ENCODE data around the gene KIRREL3.

Gene KIRREL3

GRCh38 chr11:126697936-126698335 lies 302.6 kb downstream of the KIRREL3 start:
- Mint-ChIP-seq H3K4me1 (no peaks in the 10 kb centered on the region), H3K27ac (no peak overlapping the region), H3K9me3 (no peaks in the 10 kb centered on the region), H3K36me3 (no peaks in the 10 kb centered on the region), H3K4me3 (no peak overlapping the region)
- DNase-seq (ENCODE audit: low spot score in 2 of 2), result no peak
- no peak for ATAC-seq

DNA sequence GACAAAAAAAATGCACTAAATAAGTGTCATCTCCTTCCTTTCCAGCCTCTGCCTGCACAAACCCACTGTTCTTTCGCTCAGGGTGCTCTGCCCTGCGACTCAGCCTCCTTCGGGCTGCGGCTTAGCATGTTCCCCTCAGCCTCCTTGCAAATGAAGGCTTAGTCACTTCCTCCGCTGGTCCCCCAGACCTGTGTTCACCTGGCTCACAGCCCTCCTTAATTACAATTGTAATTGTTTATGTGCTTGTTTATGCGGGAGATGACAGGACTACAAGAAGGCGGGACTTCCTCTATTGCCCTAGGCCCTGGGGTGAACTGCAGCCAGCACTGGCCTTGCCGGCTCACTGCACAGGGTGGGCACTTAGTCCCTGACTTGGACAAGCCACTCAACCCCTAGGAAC lies 303.6 kb downstream of the KIRREL3 start:
- H3K4me3 Mint-ChIP-seq, result no peak overlapping the region

DNA sequence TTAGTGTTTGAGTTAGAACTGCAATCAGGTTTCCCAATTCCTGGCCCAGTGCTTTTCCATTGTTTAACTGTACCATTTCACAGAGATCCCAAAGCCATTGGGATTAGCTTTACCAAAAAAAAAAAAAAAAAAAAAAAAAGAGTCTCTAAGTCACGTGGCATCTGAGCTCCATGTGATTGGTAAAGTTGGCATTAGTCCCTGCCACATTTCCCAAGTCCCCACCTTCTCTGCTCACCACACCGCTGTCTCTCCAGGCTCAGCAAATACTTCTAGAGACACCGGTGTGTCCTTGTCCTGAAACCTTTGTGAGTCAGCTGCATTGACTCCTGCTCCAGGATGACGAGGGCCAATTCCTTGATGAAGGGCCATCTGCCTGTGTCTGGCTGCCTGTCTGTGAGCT lies 305.3 kb downstream of the KIRREL3 start:
- Mint-ChIP-seq H3K36me3 (no peaks in the 10 kb centered on the region), H3K9me3 (no peaks in the 10 kb centered on the region), H3K27ac (no peak overlapping the region), H3K4me1 (no peaks in the 10 kb centered on the region), H3K4me3 (no peak overlapping the region)
- DNase-seq (ENCODE audit: low spot score in 2 of 2) (no peak), ATAC-seq (no peak)

More for the DNA sequence above, 303.6 kb downstream of the KIRREL3 start:
- Mint-ChIP-seq H3K4me1 (no peaks in the 10 kb centered on the region), H3K9me3 (no peaks in the 10 kb centered on the region), H3K27ac (no peak overlapping the region), H3K36me3 (no peaks in the 10 kb centered on the region)
- ATAC-seq (no peak), DNase-seq (ENCODE audit: low spot score in 2 of 2) (no peak)

GRCh38 chr11:126694065-126694625 lies 306.4 kb downstream of the KIRREL3 start:
- Mint-ChIP-seq H3K4me3 (no peak overlapping the region), H3K27ac (no peak overlapping the region), H3K4me1 (no peaks in the 10 kb centered on the region), H3K9me3 (no peaks in the 10 kb centered on the region), H3K36me3 (no peaks in the 10 kb centered on the region)
- ATAC-seq (no peak), DNase-seq (ENCODE audit: low spot score in 2 of 2) (no peak)

- Mint-ChIP-seq H3K27ac (no peak overlapping the region), H3K36me3 (no peaks in the 10 kb centered on the region), H3K4me1 (no peaks in the 10 kb centered on the region), H3K9me3 (no peaks in the 10 kb centered on the region), H3K4me3 (no peak overlapping the region)
- no peak for DNase-seq (ENCODE audit: low spot score in 2 of 2)
- no peak for ATAC-seq
Measured at GRCh38 chr11:126687477-126687876, 313.1 kb downstream of the KIRREL3 start.

DNA sequence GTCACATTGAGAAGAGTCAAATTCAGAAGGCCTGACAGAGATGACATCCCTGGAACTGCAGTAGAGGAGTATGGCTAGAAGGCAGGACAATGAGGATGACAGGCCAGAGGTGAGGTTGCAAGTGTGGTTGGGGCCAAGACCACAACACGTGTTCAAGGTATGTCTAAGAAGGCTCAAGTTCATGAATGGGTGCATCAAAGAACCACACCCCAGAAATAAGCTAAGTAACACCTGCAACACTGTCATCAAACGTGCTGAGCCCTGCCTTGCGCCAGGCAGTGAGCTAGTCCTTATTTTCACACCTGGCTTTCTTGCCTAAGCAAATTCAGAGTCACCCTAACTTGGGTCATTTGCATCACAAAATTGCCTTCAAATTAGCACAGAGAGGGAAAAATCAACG lies 313.6 kb downstream of the KIRREL3 start:
- Mint-ChIP-seq H3K4me1 (no peaks in the 10 kb centered on the region), H3K36me3 (no peaks in the 10 kb centered on the region), H3K4me3 (no peak overlapping the region), H3K9me3 (no peaks in the 10 kb centered on the region), H3K27ac (no peak overlapping the region)
- ATAC-seq (no peak), DNase-seq (ENCODE audit: low spot score in 2 of 2) (no peak)

DNA sequence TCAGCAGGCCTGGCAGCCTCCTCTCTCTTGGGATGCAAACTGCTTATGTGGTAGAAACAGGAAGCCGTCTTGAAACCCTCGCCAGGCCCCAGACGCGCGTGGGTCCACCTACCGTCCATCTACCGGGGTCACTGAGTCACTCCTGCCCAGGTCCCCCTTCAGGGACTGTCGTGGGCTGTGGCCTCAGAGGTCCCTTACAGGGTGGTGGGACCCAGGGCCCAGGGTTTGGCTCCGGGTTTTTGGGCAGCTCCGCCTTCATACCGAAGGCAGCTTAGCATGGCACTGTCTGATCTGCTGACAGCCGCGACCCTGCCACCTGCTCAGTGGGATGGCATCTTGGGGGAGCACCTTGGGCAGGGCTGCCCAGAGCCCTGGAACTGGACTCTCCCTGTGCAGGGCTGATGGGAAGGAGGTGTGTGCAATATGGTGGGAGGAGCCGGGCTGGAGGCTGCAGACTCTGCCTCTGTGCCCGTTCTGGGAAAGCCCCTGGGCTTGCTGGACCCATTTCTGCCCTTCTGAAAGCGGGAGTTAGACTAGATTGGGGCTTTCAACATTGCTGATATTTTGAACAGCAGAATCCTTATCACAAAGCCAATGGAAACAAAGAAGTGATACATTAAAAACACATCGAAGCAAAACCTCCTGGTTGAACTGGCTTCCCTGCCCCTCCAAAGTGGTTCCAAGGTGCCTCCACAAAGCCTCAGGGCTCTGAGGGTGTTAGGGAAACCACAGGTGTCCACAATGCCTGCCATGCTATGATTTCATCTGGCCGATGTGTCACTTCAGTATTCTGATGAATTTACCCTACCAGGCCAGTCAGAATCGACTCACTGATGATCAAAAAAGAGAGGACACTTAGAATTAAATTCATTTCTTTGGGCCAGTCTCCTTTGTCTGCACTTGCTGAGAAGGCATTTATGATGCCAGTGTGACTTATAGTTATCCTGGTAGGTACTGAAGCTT lies 316.5 kb downstream of the KIRREL3 start:
- ATAC-seq, result peak; percentile 40
- H3K9me3 Mint-ChIP-seq, result no peaks in the 10 kb centered on the region
- H3K4me3 Mint-ChIP-seq, result no peak overlapping the region

GRCh38 chr11:126682590-126682989 lies 318.0 kb downstream of the KIRREL3 start:
- ATAC-seq, result no peak
- Mint-ChIP-seq H3K27ac (no peak overlapping the region), H3K9me3 (no peaks in the 10 kb centered on the region), H3K36me3 (no peaks in the 10 kb centered on the region), H3K4me3 (no peak overlapping the region), H3K4me1 (no peaks in the 10 kb centered on the region)
- no peak for DNase-seq (ENCODE audit: low spot score in 2 of 2)

More for the DNA sequence above, 316.5 kb downstream of the KIRREL3 start:
- Mint-ChIP-seq H3K27ac (no peak overlapping the region), H3K36me3 (no peaks in the 10 kb centered on the region), H3K4me1 (no peaks in the 10 kb centered on the region)
- DNase-seq (ENCODE audit: low spot score in 2 of 2), result no peak

DNA sequence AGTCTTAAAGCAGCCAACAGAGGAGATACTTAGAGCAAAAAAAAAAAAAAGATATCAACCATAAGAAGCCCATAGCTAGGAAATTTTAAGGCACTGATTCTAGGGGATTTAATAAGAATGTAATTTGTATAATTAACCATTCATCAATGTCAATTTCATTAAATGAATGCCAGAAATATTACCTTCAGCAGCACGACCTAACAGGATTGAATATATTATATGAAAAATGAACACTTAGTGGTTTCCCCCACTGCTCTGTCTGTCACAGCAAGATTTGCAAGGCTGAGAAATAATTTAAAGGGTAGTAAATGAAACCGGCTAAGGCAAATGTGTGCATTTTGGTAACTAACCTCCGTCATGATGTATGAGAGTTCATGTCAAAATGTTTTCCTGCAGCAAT lies 319.9 kb downstream of the KIRREL3 start:
- no peak overlapping the region for H3K4me3 Mint-ChIP-seq

GRCh38 chr11:126680131-126680530 lies 320.4 kb downstream of the KIRREL3 start:
- Mint-ChIP-seq H3K9me3 (no peaks in the 10 kb centered on the region), H3K4me3 (no peak overlapping the region), H3K4me1 (no peaks in the 10 kb centered on the region), H3K27ac (no peak overlapping the region), H3K36me3 (no peaks in the 10 kb centered on the region)
- DNase-seq (ENCODE audit: low spot score in 2 of 2), result no peak
- ATAC-seq, result no peak

More for the DNA sequence above, 319.9 kb downstream of the KIRREL3 start:
- Mint-ChIP-seq H3K36me3 (no peaks in the 10 kb centered on the region), H3K4me1 (no peaks in the 10 kb centered on the region), H3K9me3 (no peaks in the 10 kb centered on the region), H3K27ac (no peak overlapping the region)
- DNase-seq (ENCODE audit: low spot score in 2 of 2) (no peak), ATAC-seq (no peak)

DNA sequence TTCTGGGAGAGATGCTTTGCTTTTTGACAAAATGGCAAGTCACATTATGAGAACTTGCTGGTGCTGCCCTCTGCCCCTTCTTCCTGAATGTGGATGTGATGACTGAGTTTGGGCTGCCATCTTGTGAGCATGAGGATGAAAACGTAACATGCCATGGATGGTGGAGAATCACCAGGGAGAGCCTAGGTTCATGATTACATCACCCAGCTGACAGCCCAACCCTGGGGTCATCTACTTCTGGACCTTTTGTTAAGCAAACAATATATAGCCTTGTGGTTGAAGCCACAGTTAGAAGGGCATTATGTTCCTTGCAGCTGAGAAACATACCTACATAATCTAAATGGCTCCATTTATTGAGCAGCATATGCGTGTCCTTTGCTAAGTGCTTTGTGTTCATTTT lies 321.5 kb downstream of the KIRREL3 start:
- no peaks in the 10 kb centered on the region for H3K9me3 Mint-ChIP-seq
- no peaks in the 10 kb centered on the region for H3K4me1 Mint-ChIP-seq
- ATAC-seq, result no peak
- H3K36me3 Mint-ChIP-seq, result no peaks in the 10 kb centered on the region
- H3K4me3 Mint-ChIP-seq, result no peak overlapping the region
- DNase-seq (ENCODE audit: low spot score in 2 of 2), result no peak
- no peak overlapping the region for H3K27ac Mint-ChIP-seq

DNA sequence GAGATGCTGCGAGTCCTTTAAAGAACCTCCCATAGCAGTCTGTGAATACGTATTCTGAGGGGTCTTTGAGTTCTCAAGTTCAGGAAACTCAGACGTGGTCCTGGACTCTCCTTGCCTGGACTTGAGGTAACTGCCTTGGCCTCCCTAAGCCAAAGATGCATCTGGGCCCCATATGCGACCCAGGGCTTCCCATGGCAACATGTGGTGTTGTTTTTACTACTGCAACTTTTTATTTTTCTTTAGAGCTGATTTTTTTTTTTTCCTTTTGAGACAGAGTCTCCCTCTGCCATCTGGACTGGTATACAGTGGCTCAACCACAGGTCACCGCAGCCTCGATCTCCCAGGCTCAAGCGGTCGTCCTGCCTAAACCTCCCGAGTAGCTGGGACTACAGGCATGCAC lies 324.0 kb downstream of the KIRREL3 start:
- no peaks in the 10 kb centered on the region for H3K9me3 Mint-ChIP-seq
- DNase-seq (ENCODE audit: low spot score in 2 of 2), result no peak
- H3K4me3 Mint-ChIP-seq, result no peak overlapping the region
- H3K4me1 Mint-ChIP-seq, result no peaks in the 10 kb centered on the region
- H3K36me3 Mint-ChIP-seq, result no peaks in the 10 kb centered on the region
- no peak for ATAC-seq
- no peak overlapping the region for H3K27ac Mint-ChIP-seq

DNA sequence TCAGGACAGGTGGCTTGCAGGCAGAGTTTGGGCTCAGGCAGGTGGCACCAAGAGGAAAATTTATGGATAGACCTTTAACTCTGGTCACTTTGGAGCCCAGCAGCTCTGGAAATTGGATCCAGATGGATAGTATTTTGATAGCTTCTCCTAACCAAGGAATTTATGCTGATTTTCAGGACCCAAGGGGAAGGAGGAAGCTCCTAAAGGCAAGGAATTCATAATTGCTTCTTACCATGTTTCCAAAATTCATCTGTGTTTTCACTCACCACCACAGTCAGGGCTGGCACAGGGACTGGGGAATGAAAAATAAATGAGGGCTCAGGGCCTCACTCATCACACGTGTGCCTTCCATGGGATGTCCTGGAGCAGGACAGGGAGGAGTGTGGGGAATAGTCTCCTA lies 327.3 kb downstream of the KIRREL3 start:
- H3K4me1 Mint-ChIP-seq, result no peaks in the 10 kb centered on the region
- H3K36me3 Mint-ChIP-seq, result no peaks in the 10 kb centered on the region
- no peak overlapping the region for H3K27ac Mint-ChIP-seq
- H3K4me3 Mint-ChIP-seq, result no peak overlapping the region
- DNase-seq (ENCODE audit: low spot score in 2 of 2) (no peak), ATAC-seq (no peak)
- H3K9me3 Mint-ChIP-seq, result no peaks in the 10 kb centered on the region

GRCh38 chr11:126669416-126669815 lies 331.2 kb downstream of the KIRREL3 start:
- Mint-ChIP-seq H3K4me3 (no peak overlapping the region), H3K36me3 (no peaks in the 10 kb centered on the region), H3K4me1 (no peaks in the 10 kb centered on the region), H3K27ac (no peak overlapping the region), H3K9me3 (no peaks in the 10 kb centered on the region)
- DNase-seq (ENCODE audit: low spot score in 2 of 2) (no peak), ATAC-seq (no peak)

GRCh38 chr11:126664643-126665042 lies 335.9 kb downstream of the KIRREL3 start:
- no peak overlapping the region for H3K4me3 Mint-ChIP-seq
- DNase-seq (ENCODE audit: low spot score in 2 of 2) (no peak), ATAC-seq (no peak)
- H3K9me3 Mint-ChIP-seq, result no peaks in the 10 kb centered on the region
- no peaks in the 10 kb centered on the region for H3K4me1 Mint-ChIP-seq
- no peaks in the 10 kb centered on the region for H3K36me3 Mint-ChIP-seq
- no peak overlapping the region for H3K27ac Mint-ChIP-seq

Data from stimulated activated effector memory CD8-positive, alpha-beta T cell treated with anti-CD3 and anti-CD28 coated beads, Interleukin-12 subunit alpha, Interleukin-12 subunit beta, amount 100 ng/mL, for 72 hours (primary cell).